ENCODE measurements around the gene CST11.

- TF ChIP-seq CTCF (IDR thresholded peaks at IDR 0.05) (no peak), POLR2A (IDR thresholded peaks at IDR 0.05) (no peak)
Observed at GRCh38 chr20:23488470-23488869, 35.8 kb upstream of the CST11 start.

Data from tibial nerve (tissue), 3 donors.